ENCODE results near the gene RAB43.

The RAB43 gene

GRCh38 chr3:129059311-129059958 is 62.2 kb downstream of the RAB43 start:
- Histone ChIP-seq H3K27ac (ENCODE audit: poor library complexity, severe bottlenecking) (no peak overlapping the region), H3K4me1 (ENCODE audit: insufficient read depth, poor library complexity, severe bottlenecking) (no peaks in the 10 kb centered on the region), H3K4me3 (ENCODE audit: severe bottlenecking) (no peak overlapping the region), H3K27me3 (ENCODE audit: insufficient read depth, poor library complexity, severe bottlenecking) (no peaks in the 10 kb centered on the region), H3K36me3 (ENCODE audit: low read depth) (no peaks in the 10 kb centered on the region), H3K9me3 (ENCODE audit: severe bottlenecking) (no peaks in the 10 kb centered on the region)
- ATAC-seq (ENCODE audit: low read depth) (no peak), DNase-seq (ENCODE audit: low spot score) (no peak)
- TF ChIP-seq CTCF (IDR thresholded peaks at IDR 0.05; ENCODE audit: poor library complexity, severe bottlenecking), result no peak

- ATAC-seq (ENCODE audit: low read depth) (0 out of 3 replicates have a peak, but pooled peaks have one; percentile 33), DNase-seq (ENCODE audit: low spot score) (no peak)
- H3K9me3 ChIP-seq (ENCODE audit: severe bottlenecking), result no peaks in the 10 kb centered on the region
- no peak overlapping the region for H3K4me3 ChIP-seq (ENCODE audit: severe bottlenecking)
- no peak overlapping the region for H3K27ac ChIP-seq (ENCODE audit: poor library complexity, severe bottlenecking)
- H3K36me3 ChIP-seq (ENCODE audit: low read depth), result no peaks in the 10 kb centered on the region
- H3K27me3 ChIP-seq (ENCODE audit: insufficient read depth, poor library complexity, severe bottlenecking), result no peaks in the 10 kb centered on the region
- TF ChIP-seq CTCF (IDR thresholded peaks at IDR 0.05; ENCODE audit: poor library complexity, severe bottlenecking), result no peak
- H3K4me1 ChIP-seq (ENCODE audit: insufficient read depth, poor library complexity, severe bottlenecking), result no peaks in the 10 kb centered on the region
Measured at GRCh38 chr3:129058441-129059200, 63.0 kb downstream of the RAB43 start.

GRCh38 chr3:129057249-129057648 is 64.4 kb downstream of the RAB43 start:
- ATAC-seq (ENCODE audit: low read depth), result no peak
- TF ChIP-seq CTCF (IDR thresholded peaks at IDR 0.05; ENCODE audit: poor library complexity, severe bottlenecking), result no peak

GRCh38 chr3:129056451-129057173 is 65.0 kb downstream of the RAB43 start:
- no peak overlapping the region for H3K4me3 ChIP-seq (ENCODE audit: severe bottlenecking)
- no peaks in the 10 kb centered on the region for H3K4me1 ChIP-seq (ENCODE audit: insufficient read depth, poor library complexity, severe bottlenecking)
- H3K27ac ChIP-seq (ENCODE audit: poor library complexity, severe bottlenecking), result no peak overlapping the region
- DNase-seq (ENCODE audit: low spot score) (no peak), ATAC-seq (ENCODE audit: low read depth) (no peak)
- no peaks in the 10 kb centered on the region for H3K36me3 ChIP-seq (ENCODE audit: low read depth)
- no peaks in the 10 kb centered on the region for H3K27me3 ChIP-seq (ENCODE audit: insufficient read depth, poor library complexity, severe bottlenecking)
- no peak for TF ChIP-seq CTCF (IDR thresholded peaks at IDR 0.05; ENCODE audit: poor library complexity, severe bottlenecking)
- no peaks in the 10 kb centered on the region for H3K9me3 ChIP-seq (ENCODE audit: severe bottlenecking)

More at GRCh38 chr3:129057249-129057648, 64.4 kb downstream of the RAB43 start:
- no peaks in the 10 kb centered on the region for H3K27me3 ChIP-seq (ENCODE audit: insufficient read depth, poor library complexity, severe bottlenecking)
- H3K36me3 ChIP-seq (ENCODE audit: low read depth), result no peaks in the 10 kb centered on the region
- no peak overlapping the region for H3K27ac ChIP-seq (ENCODE audit: poor library complexity, severe bottlenecking)
- H3K4me3 ChIP-seq (ENCODE audit: severe bottlenecking), result no peak overlapping the region
- no peaks in the 10 kb centered on the region for H3K9me3 ChIP-seq (ENCODE audit: severe bottlenecking)
- DNase-seq (ENCODE audit: low spot score), result no peak
- H3K4me1 ChIP-seq (ENCODE audit: insufficient read depth, poor library complexity, severe bottlenecking), result no peaks in the 10 kb centered on the region
